Non-pigmented ciliary epithelial cell (primary cell): ENCODE results near the gene KLC3.

Experiments
- DNase-seq: peaks from one replicate; pipeline ENCODE4 v3.0.0-alpha.2; 2010; ENCODE audit warnings: low read depth

The KLC3 gene

GRCh38 chr19:45376045-45376724 is 35.6 kb downstream of the KLC3 start:
- DNase-seq: peak; percentile 92

DNA sequence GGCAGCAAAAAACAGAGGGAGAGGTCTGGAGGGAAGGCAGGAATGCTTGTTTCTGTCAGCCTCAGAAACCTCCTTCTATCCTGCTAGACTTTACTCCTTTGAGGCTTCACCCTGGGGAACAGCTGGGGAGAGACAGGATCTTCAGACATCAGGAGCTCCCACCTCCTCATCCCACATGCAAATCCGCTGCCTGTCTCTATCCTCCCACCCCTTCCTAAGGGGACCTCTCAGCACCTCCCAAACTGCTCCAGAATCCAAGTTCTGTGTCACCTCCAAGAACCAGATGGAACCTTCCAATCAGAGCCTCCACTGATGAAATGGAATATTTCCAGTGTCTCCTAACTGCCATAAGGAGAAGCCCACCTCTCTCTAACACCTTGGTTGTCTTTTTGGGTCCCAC is 39.6 kb downstream of the KLC3 start:
- no peak for DNase-seq

- DNase-seq: no peak
Observed at GRCh38 chr19:45382426-45382825, 41.9 kb downstream of the KLC3 start.

- no peak for DNase-seq
Observed at GRCh38 chr19:45385392-45386221, 45.1 kb downstream of the KLC3 start.

DNA sequence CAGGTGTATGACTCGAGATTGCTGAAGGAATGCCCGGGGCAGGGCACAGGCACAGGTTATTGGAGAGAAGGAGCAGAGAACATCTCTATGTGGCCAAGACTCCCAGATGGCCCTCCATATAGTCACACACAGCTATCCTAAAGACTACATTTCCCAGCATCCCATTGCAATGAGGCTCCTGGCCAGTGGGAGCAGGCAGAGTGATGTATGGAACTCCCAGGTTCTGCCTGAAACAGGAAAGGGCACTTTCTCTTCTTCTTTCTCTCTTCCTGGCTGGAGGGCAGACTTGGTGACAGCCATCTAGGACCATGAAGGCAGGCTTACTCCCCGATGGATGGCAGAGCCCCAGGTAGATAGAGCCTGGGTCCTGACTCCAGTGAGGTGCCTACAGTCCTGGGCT is 50.8 kb downstream of the KLC3 start:
- DNase-seq: no peak

DNA sequence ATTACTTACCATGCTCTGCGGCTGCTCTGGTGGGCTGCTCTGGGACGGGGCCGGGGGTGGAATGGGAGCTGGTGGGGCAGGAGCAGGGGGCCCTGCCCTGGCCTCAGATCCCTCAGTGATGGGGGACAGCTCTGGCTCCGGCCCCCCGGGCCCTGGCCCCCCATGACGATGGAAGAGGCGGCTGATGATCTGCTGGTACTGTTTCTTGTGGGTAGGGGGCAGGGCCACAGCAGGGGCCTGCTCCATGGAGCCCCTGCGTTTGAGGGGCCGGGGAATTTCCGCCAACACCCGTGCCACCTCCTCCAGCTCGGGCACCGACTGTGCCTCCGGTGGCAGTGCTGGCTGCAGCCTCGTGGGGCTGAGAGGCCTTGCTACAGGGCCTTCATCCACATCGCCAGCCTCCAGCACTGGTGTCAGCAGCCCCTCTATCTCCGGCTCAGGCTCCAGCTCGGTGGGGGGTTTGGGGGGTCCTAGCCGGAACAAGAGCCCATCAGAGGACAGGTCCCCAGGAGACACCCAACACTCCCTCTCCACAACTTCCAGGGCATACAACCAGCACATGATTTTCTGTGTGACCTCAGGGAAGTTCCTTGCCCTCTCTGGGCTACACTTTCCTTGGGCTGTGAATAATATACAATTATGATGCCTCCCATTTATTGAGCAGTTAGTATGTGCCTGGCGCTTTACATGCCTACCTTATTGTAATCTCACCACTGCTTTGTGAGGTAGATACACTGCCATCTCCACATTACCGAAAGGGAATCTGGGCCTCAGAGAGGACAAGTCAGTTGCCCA is 51.5 kb downstream of the KLC3 start:
- no peak for DNase-seq

- no peak for DNase-seq
Observed at GRCh38 chr19:45395821-45396617, 55.5 kb downstream of the KLC3 start.

- no peak for DNase-seq
Observed at GRCh38 chr19:45400192-45400591, 59.6 kb downstream of the KLC3 start.
